Measurements from ENCODE around the gene DDOST. TPM values are rescaled to one million over a fixed set of nuclear protein-coding genes. Genes with fewer than 3 reads are reported as not detected.

Gene DDOST
- total RNA-seq, 5 donors from 2014 or later (not counting 1 experiment from before 2014, with no cell fraction given) = 106 to 145 (median 124) TPM

DNA sequence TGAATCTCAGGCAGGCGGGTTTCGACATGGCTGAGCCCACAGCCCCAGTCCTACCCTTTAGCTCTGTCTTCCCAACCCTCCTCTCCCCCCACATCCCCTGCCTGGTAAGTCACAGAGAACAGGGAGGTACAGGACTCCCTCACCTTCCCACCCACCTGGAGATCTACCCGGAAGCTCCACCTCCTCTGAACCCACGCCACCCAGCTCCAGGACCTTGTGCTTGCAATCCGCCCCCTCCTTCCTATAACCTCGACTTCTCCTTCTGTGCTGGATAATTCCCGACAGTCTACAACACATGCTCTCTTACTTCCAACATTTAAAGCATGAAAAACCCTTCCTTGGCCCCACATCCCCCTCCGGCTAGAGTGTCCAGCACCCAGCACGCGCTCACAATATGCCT, 34.3 kb upstream of the DDOST start:
- Mint-ChIP-seq H3K27me3 (no peaks in the 10 kb centered on the region), H3K36me3 (no peaks in the 10 kb centered on the region), H3K4me3 (peak overlapping the region; percentile 43 to 90 (median 81)), H3K9me3 (no peaks in the 10 kb centered on the region), H3K4me1 (peaks cover 6 to 10% (median 8%) of the 10 kb centered on the region in 3 donors), H3K27ac (no peak overlapping the region)
- 86% methylated on average over 9 of the region's 10 CpGs for WGBS (ENCODE audit: insufficient coverage)
- Histone ChIP-seq H3K4me1 (ENCODE audit: control insufficient read depth in 1 of 2, extremely low read depth in 1 of 2, insufficient read depth in 2 of 2, low read length in 2 of 2) (peaks cover 0 to 15% of the 10 kb centered on the region in 2 experiments), H3K4me3 (ENCODE audit: control insufficient read depth in 1 of 2, extremely low read depth in 1 of 2, low read length in 1 of 2) (no peak overlapping the region), H3K36me3 (ENCODE audit: control insufficient read depth in 2 of 2, extremely low read depth in 1 of 2, insufficient read depth in 1 of 2, low read length in 1 of 2) (no peaks in the 10 kb centered on the region), H3K9me3 (no peaks in the 10 kb centered on the region), H3K27ac (ENCODE audit: low read length) (no peak overlapping the region), H3K27me3 (replicated peaks in 1 of 2; ENCODE audit: control insufficient read depth in 2 of 2, extremely low read depth in 1 of 2, insufficient read depth in 2 of 2, low read length in 1 of 2) (peaks cover 0 to 34% of the 10 kb centered on the region in 2 experiments)
- ChIA-PET POLR2A (no interaction called here), CTCF (interaction anchor here in 1 of 2 donors (1.5 kb wide), 1 partner anchor 500 kb away, joined by 3 read pairs; no protein-coding TSS in a partner anchor)
- no peak for ATAC-seq (replicated peaks in 1 of 4)
- DNase-seq = no peak

DNA sequence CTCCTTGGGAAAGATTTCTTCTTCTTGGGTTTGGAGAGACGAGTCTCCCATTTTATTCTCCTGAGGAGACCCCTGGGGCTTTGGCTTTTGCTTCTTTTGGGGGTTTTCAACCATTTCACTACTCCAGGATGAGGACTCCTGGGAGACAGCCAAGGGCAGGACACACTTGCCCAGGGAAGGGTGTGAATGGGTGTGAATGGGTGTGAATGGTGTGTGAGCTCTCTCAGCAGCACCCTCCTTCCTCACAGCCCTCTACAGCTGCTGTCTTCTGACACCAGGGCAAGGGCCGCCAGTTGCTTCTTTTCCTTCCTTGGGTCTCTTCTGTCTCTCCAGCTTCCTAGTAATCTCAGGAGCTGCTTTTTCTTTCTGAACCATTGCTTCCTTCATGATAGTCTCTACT, 32.5 kb upstream of the DDOST start:
- H3K4me1 ChIP-seq (ENCODE audit: control insufficient read depth in 1 of 2, extremely low read depth in 1 of 2, insufficient read depth in 2 of 2, low read length in 2 of 2) = peaks cover 0 to 15% of the 10 kb centered on the region in 2 experiments
- DNase-seq (no peak), ATAC-seq (replicated peaks in 1 of 4) (no peak)
- Mint-ChIP-seq H3K4me1 (peaks cover 6 to 10% (median 8%) of the 10 kb centered on the region in 3 donors), H3K36me3 (no peaks in the 10 kb centered on the region), H3K27ac (no peak overlapping the region), H3K4me3 (no peak overlapping the region), H3K9me3 (no peaks in the 10 kb centered on the region), H3K27me3 (no peaks in the 10 kb centered on the region)
- H3K4me3 ChIP-seq (ENCODE audit: control insufficient read depth in 1 of 2, extremely low read depth in 1 of 2, low read length in 1 of 2) = no peak overlapping the region
- CTCF ChIA-PET = interaction anchor here (0.7 to 1.5 kb wide), 5 partner anchors 12 to 502 kb away, joined by 3 to 9 read pairs (median 4); no protein-coding TSS in a partner anchor
- no peaks in the 10 kb centered on the region for H3K9me3 ChIP-seq
- H3K27ac ChIP-seq (ENCODE audit: low read length) = no peak overlapping the region
- POLR2A ChIA-PET = no interaction called here
- no peaks in the 10 kb centered on the region for H3K36me3 ChIP-seq (ENCODE audit: control insufficient read depth in 2 of 2, extremely low read depth in 1 of 2, insufficient read depth in 1 of 2, low read length in 1 of 2)
- peaks cover 0 to 34% of the 10 kb centered on the region in 2 experiments for H3K27me3 ChIP-seq (replicated peaks in 1 of 2; ENCODE audit: control insufficient read depth in 2 of 2, extremely low read depth in 1 of 2, insufficient read depth in 2 of 2, low read length in 1 of 2)
- 100% methylated on average over 1 of the region's 2 CpGs for WGBS (ENCODE audit: insufficient coverage)

DNA sequence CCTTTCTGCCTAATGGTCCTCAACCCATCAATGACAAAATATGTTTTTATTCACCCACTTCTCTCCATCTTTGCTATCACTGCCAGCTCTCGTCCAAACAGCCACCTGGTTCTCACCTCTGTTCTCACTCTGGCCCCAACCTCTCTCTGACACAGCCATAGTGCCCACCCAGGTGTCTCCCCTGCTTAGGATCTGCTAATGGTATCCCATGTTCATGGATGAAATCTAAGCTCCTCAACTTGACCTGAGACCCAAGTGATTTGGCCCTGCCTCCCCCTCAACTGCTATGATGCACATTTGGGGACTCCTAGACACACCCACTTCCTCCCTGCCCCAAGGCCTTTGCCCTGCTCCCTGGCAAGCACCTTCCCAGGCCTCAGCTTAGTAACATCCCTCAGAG, 30.7 kb upstream of the DDOST start:
- no peak overlapping the region for H3K27ac Mint-ChIP-seq
- H3K27ac ChIP-seq (ENCODE audit: low read length) = no peak overlapping the region
- ATAC-seq (replicated peaks in 1 of 4) (no peak), DNase-seq (no peak)
- H3K4me3 ChIP-seq (ENCODE audit: control insufficient read depth in 1 of 2, extremely low read depth in 1 of 2, low read length in 1 of 2) = no peak overlapping the region
- WGBS (ENCODE audit: insufficient coverage) = 45% methylated on average over 1 of the region's 1 CpG
- ChIA-PET CTCF (interaction anchor here in 1 of 2 donors (0.7 kb wide), 1 partner anchor 178 kb away, joined by 4 read pairs; no protein-coding TSS in a partner anchor), POLR2A (no interaction called here)
- no peaks in the 10 kb centered on the region for H3K36me3 ChIP-seq (ENCODE audit: control insufficient read depth in 2 of 2, extremely low read depth in 1 of 2, insufficient read depth in 1 of 2, low read length in 1 of 2)
- peaks cover 0 to 12% of the 10 kb centered on the region in 2 experiments for H3K4me1 ChIP-seq (ENCODE audit: control insufficient read depth in 1 of 2, extremely low read depth in 1 of 2, insufficient read depth in 2 of 2, low read length in 2 of 2)
- H3K36me3 Mint-ChIP-seq = no peaks in the 10 kb centered on the region
- H3K9me3 ChIP-seq = no peaks in the 10 kb centered on the region
- no peak overlapping the region for H3K4me3 Mint-ChIP-seq
- peaks cover 5 to 8% (median 5%) of the 10 kb centered on the region in 3 donors for H3K4me1 Mint-ChIP-seq
- H3K27me3 Mint-ChIP-seq = no peaks in the 10 kb centered on the region
- H3K27me3 ChIP-seq (replicated peaks in 1 of 2; ENCODE audit: control insufficient read depth in 2 of 2, extremely low read depth in 1 of 2, insufficient read depth in 2 of 2, low read length in 1 of 2) = peaks cover 0 to 26% of the 10 kb centered on the region in 2 experiments
- no peaks in the 10 kb centered on the region for H3K9me3 Mint-ChIP-seq

DNA sequence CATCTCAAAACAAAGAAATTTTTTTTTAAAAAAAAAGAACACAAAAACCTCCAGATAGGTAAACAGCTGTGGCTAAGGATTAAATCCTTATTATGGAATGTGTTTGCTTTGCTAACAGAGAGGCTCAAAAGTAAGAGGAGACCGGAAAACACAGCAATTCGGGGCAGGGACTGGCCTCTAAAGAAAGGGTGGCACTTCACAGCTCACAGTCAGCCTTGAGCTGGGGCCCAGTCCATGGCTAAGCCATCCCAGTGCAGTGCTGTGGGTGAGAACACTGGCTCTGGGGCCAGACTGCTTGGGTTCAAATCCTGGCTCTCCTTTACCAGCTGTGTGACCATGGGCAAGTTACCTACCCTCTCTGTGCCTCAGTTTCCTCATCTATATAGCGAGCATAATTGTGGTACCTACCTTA, 28.5 kb upstream of the DDOST start:
- Mint-ChIP-seq H3K9me3 (no peaks in the 10 kb centered on the region), H3K4me1 (no peaks in the 10 kb centered on the region), H3K27ac (no peak overlapping the region), H3K27me3 (peaks cover 0 to 9% of the 10 kb centered on the region in 2 donors), H3K4me3 (no peak overlapping the region), H3K36me3 (no peaks in the 10 kb centered on the region)
- ATAC-seq (replicated peaks in 1 of 4) (no peak), DNase-seq (no peak)
- no peak overlapping the region for H3K27ac ChIP-seq (ENCODE audit: low read length)
- peaks cover 0 to 9% of the 10 kb centered on the region in 2 experiments for H3K27me3 ChIP-seq (replicated peaks in 1 of 2; ENCODE audit: control insufficient read depth in 2 of 2, extremely low read depth in 1 of 2, insufficient read depth in 2 of 2, low read length in 1 of 2)
- H3K4me1 ChIP-seq (ENCODE audit: control insufficient read depth in 1 of 2, extremely low read depth in 1 of 2, insufficient read depth in 2 of 2, low read length in 2 of 2) = no peaks in the 10 kb centered on the region
- ChIA-PET POLR2A (interaction anchor here in 1 of 2 donors (0.7 kb wide), 1 partner anchor 372 kb away, joined by 4 read pairs; no protein-coding TSS in a partner anchor), CTCF (no interaction called here)
- H3K4me3 ChIP-seq (ENCODE audit: control insufficient read depth in 1 of 2, extremely low read depth in 1 of 2, low read length in 1 of 2) = no peak overlapping the region
- WGBS (ENCODE audit: insufficient coverage) = 56% methylated on average over 3 of the region's 3 CpGs
- no peaks in the 10 kb centered on the region for H3K36me3 ChIP-seq (ENCODE audit: control insufficient read depth in 2 of 2, extremely low read depth in 1 of 2, insufficient read depth in 1 of 2, low read length in 1 of 2)
- H3K9me3 ChIP-seq = no peaks in the 10 kb centered on the region

DNA sequence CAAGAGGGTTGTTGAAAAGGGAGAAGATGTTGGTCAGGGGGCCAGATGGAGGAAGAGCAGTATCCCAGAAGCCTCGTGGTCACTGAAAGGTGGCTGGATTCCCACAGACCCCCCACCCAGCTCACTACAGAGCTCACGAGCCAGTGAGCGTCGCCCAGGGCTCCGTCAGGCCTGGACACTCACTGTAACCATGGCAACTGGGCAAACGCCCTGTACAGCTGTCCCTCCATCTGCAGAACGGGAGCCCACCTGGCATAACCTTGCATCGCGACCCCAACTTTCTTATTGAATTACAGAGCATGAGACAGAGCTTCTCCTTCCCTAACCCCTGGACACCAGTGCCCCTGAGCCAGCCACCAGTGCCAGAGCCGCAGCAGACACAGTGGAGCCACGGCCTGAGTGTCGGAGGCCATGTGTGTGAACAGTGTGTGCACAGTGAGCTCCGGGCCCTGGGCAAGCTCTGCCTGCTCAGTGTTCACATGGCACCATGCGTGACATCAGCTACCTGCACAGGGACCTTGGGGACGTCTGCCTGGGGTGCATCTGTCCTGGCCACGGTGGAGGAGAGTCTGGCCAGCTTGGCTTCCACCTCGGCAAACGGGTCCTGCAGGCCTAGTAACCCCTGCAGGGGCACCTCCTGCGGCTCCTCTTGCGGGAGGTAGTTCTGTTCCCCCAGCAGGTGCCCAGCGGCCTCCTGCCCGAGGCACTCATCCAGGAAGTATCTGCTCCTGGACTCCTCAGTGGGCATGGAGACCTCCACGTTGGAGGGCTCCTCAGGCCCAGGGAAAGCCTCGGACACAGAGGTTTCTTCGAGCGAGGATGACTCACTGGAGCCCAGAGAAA, 25.9 kb upstream of the DDOST start:
- Histone ChIP-seq H3K9me3 (no peaks in the 10 kb centered on the region), H3K27me3 (replicated peaks in 1 of 2; ENCODE audit: control insufficient read depth in 2 of 2, extremely low read depth in 1 of 2, insufficient read depth in 2 of 2, low read length in 1 of 2) (peaks cover 0 to 16% of the 10 kb centered on the region in 2 experiments), H3K36me3 (ENCODE audit: control insufficient read depth in 2 of 2, extremely low read depth in 1 of 2, insufficient read depth in 1 of 2, low read length in 1 of 2) (no peaks in the 10 kb centered on the region), H3K4me3 (ENCODE audit: control insufficient read depth in 1 of 2, extremely low read depth in 1 of 2, low read length in 1 of 2) (no peak overlapping the region), H3K4me1 (ENCODE audit: control insufficient read depth in 1 of 2, extremely low read depth in 1 of 2, insufficient read depth in 2 of 2, low read length in 2 of 2) (peaks cover 0 to 5% of the 10 kb centered on the region in 2 experiments), H3K27ac (ENCODE audit: low read length) (no peak overlapping the region)
- peaks cover 1 to 9% of the 10 kb centered on the region in 2 donors for H3K27me3 Mint-ChIP-seq
- no peaks in the 10 kb centered on the region for H3K9me3 Mint-ChIP-seq
- CTCF ChIA-PET = no interaction called here
- no peak for ATAC-seq (replicated peaks in 1 of 4)
- H3K4me1 Mint-ChIP-seq = no peaks in the 10 kb centered on the region
- H3K36me3 Mint-ChIP-seq = no peaks in the 10 kb centered on the region
- WGBS (ENCODE audit: insufficient coverage) = 80% methylated on average over 20 of the region's 26 CpGs
- POLR2A ChIA-PET = no interaction called here
- H3K27ac Mint-ChIP-seq = no peak overlapping the region
- DNase-seq = no peak
- no peak overlapping the region for H3K4me3 Mint-ChIP-seq

DNA sequence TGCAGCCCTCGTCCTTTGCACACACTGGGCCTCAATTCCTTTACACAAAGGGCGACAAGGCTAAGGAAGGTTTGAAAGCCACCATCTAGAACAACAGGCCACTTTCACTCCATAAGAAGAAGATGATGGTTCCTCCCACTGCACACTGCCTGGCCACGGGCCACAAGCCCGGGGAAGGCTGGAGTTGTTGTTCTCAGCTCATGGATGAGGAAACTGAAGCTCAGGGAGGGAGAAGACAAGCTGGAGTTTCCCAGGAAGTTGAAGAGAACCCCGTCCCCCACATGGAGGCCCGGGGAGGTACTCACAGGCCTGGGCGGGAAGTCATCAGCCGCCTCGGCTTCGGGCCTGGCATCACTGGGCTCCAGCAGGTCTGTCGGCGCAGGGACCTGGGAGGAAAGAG, 24.6 kb upstream of the DDOST start:
- POLR2A ChIA-PET = no interaction called here

More for the DNA sequence above, 24.6 kb upstream of the DDOST start:
- Histone ChIP-seq H3K9me3 (no peaks in the 10 kb centered on the region), H3K4me3 (ENCODE audit: control insufficient read depth in 1 of 2, extremely low read depth in 1 of 2, low read length in 1 of 2) (no peak overlapping the region), H3K27ac (ENCODE audit: low read length) (no peak overlapping the region), H3K27me3 (replicated peaks in 1 of 2; ENCODE audit: control insufficient read depth in 2 of 2, extremely low read depth in 1 of 2, insufficient read depth in 2 of 2, low read length in 1 of 2) (peaks cover 0 to 22% of the 10 kb centered on the region in 2 experiments), H3K36me3 (ENCODE audit: control insufficient read depth in 2 of 2, extremely low read depth in 1 of 2, insufficient read depth in 1 of 2, low read length in 1 of 2) (no peaks in the 10 kb centered on the region), H3K4me1 (ENCODE audit: control insufficient read depth in 1 of 2, extremely low read depth in 1 of 2, insufficient read depth in 2 of 2, low read length in 2 of 2) (peaks cover 0 to 5% of the 10 kb centered on the region in 2 experiments)
- DNase-seq (no peak), ATAC-seq (replicated peaks in 1 of 4) (no peak)
- no peaks in the 10 kb centered on the region for H3K9me3 Mint-ChIP-seq
- H3K4me3 Mint-ChIP-seq = no peak overlapping the region
- H3K27ac Mint-ChIP-seq = no peak overlapping the region
- CTCF ChIA-PET = no interaction called here
- 88% methylated on average over 1 of the region's 12 CpGs for WGBS (ENCODE audit: insufficient coverage)
- no peaks in the 10 kb centered on the region for H3K36me3 Mint-ChIP-seq
- H3K27me3 Mint-ChIP-seq = peaks cover 1 to 9% of the 10 kb centered on the region in 2 donors
- no peaks in the 10 kb centered on the region for H3K4me1 Mint-ChIP-seq
